Right kidney (tissue), 1 donor: Measurements from ENCODE around the gene CHST8.
A peak's percentile ranks its signal among the peaks of the same experiment; 100 is the strongest.

Experiments used
- DNase-seq: peaks from one replicate; pipeline ENCODE4 v3.0.0-alpha.2; 2016

Gene CHST8

DNA sequence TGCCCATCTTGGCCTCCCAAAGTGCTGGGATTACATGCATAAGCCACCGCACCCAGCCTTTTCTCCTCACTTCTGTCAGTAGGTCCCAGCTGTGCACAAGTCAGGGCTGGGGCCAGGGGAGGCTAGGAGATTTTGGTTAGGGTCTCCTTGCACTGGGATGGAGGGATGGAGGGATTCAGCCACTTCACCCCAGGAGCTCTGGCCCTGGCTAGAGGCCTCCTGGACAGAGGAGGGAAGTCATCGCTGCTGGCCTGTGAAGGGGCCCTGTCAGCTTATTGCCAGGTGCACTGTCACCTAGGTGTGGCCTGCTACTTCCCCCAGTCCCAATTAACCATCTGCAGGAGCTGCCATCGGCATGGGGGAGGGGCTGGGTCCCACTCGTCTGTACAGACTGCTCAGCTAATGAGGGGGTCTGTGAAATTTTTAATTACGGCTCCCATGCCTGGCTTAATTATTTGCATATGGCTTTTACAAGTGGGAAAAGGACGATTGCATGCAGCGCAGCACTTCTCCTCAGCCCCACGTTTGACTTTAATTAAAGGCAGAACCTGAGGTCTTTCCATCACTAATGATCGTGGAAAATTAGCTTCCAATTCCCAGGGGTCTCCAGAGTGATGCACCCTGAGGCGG is 52.4 kb downstream of the CHST8 start:
- DNase-seq: no peak

DNA sequence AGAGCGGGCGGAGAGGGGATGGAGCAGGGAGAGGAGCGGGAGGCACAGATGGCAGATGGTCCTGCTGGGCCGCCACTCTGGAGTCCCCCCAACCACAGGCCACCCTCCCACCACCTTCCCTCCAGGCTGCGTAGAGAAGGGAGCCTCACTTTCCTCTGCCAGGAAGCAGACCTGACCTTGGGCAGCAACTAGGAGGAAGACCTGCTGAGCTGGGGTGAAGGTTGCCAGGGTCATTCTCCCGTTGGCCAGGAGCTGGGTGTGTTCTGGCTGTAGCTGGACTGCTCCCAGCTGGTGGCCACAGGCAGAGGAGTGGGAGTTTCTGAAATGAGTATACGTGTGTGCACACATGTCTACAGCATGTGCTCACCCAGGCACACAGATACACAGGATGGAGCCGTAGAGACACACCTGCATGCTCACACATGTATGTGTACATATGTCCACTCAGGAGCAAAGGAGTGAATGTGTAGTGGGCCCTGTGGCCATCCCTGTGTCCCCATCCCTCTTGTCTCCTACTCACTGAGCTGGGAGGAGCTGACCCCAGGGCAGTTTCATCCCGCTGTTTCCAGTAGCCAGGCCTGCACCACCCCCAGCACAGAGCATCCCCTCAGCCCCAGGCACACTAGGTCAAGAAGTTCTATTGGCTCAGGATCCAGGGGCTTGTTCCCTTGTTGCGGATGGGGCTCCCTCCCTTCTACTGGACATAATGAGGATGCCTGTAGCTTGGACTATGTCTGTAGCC is 53.0 kb downstream of the CHST8 start:
- DNase-seq: no peak

GRCh38 chr19:33675501-33676124 is 53.9 kb downstream of the CHST8 start:
- DNase-seq: no peak

- DNase-seq: no peak
These were observed 55.4 kb downstream of the CHST8 start for GRCh38 chr19:33676999-33677665.

GRCh38 chr19:33677745-33678426 is 56.1 kb downstream of the CHST8 start:
- no peak for DNase-seq

DNA sequence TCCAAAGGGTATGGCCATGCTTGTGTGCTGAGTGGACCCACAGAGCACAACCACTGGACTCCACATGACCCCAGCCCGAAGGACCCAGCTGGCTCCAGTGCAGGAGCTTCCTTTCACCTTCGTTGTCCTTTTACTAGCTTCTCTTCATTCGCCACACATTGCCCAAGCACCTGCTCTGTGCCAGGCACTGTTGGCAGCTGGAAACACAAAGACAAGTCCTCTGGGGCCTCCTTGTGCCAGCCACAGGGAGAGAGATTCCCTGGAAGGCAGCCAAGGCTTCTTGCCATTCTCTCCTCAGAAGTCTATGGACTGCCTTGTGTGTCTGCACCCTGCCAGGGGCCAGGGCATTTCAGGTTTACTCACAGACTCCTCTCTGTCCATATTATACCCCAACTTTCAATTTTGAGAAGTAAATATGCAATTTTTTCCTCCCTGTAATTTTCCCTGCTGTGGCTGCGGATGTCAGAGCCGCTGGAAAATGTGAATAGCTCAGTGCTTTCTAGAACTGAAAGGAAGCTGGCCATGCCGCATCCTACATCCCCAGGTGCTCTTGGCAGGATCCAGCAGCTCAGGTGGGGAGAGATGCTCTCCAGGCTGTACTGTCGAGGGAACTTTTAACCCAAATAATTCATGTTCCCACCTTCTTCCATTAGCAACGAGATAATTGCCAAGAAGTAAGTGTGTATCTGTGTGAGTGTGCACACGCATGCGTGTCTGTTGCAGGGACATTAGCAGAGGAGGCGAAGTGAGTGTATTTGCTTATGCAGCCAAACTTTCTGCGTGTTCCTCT is 57.2 kb downstream of the CHST8 start:
- DNase-seq: no peak

GRCh38 chr19:33679696-33680095 is 57.9 kb downstream of the CHST8 start:
- DNase-seq: no peak

- DNase-seq: no peak
These were observed 59.4 kb downstream of the CHST8 start for GRCh38 chr19:33681081-33681680.

GRCh38 chr19:33683881-33684537 is 62.3 kb downstream of the CHST8 start:
- DNase-seq: peak; percentile 56

DNA sequence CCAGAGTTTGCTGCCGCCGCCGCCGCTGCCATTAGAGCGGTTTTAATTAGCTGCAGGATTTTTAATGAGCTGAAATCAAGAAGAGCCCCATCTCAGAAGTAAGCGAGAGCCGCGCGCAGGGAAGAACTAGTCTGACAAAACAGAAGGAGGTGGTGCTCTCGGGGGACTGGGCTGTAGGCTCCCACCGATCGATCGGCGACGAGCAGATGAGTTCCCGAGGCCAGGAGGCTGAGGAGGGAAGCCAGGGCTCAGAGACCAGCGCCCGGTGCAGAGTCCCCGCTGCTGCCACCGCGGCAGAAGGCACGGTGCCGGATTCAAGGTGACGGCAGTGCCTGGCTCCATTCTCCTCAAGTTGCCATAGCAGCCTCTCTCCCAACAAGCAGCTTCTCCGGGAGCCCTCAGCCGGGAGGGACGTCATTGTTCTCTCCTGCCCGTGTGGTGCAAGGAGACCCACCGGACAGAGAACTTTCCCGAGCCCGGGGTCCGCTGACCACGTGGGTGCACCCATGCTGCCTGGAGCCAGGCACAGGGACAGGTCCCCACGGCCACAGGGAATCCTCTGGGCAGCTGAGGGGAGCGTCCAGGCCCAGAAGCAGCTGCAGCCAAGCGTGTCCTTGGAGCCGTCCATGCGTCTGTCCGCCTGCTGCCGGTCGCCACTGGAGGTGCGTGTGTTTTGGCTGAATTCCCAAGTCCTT is 62.9 kb downstream of the CHST8 start:
- no peak for DNase-seq

DNA sequence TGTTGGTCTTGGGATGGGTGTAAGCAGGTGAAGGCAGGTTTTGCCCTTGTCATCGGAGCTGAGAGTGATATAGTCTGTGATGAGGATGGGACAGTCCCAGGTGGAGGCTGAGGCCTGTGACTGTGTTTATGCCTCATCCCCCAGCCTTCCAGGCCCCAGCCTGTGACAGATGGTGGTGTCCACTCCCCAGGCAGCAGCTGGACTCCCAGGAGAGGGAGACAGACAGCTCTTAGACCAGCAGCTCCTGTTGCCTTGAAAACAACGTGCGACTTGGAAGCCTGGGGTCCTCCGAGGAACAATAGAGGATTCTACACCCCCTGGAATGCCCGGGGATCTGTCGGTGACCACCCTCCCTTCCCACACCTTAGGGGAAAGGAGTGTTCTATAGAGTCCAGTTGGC is 63.8 kb downstream of the CHST8 start:
- no peak for DNase-seq

GRCh38 chr19:33686262-33686661 is 64.5 kb downstream of the CHST8 start:
- no peak for DNase-seq

DNA sequence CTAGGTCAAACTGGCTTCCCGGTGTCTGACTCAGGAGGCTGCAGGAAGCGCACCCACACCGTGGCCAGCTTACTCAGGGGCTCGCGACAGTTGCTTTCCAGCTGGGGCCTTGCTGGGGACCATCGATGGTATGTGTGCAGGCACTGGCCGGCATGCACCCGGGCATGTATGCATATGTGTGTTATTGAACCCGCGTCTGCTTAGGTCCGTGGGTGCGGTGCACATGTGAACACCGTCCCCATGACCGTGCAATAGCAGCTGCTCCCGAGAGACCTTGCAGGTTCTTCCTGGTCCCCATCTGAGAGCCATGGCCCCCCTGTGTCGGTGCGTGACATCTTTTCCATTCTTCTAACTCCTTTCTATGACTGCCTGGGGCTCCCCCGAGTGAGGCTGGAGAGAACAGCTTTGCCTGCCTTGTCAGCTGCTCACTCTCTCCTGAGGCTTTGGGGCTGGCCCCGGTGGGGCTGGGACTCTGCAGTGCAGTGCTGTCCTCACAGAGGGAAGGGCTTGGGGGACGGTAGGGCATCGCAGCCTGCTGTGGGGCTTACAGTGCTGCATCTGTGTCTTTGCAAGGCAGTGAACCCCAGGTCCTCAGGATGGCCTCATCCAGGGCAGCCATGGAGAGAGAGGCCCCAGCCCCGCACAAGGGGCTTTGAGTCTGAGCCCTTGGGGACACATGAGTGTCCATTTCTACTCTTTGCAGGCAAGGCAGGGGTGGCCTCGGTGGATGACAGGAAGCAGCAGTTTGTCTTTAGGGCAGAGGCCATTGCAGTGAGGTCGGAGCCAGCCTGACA is 65.1 kb downstream of the CHST8 start:
- no peak for DNase-seq

- no peak for DNase-seq
These were observed 65.9 kb downstream of the CHST8 start for GRCh38 chr19:33687481-33688170.

DNA sequence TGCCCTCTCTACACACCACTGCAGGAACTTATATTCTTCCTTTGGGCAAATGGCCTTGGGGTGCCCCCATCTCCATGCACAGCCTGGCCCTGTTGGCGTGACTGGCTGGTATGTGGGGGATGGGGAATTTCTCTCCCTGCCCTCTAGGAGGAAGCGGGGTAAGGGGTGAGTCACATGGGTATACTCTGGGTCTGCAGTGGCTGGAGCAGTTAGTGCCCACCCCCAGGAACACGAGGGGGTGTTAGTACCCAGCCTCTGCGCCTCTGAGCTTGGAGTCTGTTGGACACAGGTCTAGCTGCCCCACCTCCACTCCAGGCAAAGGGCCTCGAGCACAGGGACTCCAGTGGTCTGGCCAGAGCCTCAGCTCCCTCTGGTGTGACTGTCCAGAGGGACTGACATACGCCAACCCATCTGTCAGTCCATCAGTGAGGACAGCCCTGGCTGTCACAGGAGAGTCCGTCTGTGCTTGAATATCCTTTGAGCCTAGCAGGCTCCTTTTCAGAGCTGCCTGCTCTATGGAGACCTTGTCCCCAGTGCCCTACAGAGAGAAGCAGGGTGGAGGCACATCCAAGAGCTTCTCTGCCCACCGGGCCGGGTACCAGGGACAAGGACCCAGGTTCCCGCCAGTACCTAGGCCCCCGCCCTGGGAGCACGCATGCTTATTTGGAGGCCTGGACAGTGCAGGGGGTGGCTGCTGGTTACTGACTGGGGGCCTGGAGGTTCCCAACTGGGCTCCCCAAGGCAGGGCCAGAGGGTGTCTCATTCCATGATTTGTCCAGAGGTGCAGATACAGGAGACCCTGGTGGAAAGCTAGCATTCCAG is 66.6 kb downstream of the CHST8 start:
- DNase-seq: no peak

DNA sequence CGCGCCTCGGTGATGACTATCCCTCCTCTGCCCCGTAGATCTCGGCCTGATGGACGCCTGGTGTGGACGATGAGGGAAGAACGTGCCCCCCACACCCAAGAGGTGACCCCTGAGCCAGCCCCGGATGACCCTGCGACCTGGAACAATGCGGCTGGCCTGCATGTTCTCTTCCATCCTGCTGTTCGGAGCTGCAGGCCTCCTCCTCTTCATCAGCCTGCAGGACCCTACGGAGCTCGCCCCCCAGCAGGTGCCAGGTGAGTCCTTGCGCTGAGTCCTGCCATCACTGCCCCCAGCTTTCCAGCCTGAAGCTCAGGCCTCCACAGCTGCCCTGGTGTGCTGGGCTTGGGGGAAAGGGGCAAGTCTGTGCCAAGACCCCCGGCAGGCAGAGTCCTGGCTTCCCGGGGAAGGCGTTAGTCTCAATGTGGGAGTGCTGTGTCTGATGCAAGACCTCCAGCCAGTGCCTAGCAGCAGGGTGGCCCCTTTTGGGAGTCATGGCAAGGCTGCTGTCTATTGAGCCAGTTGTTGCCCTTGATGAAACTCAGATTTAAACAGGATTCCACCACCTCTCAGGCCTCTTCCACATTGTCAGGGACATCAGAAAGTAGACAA is 67.5 kb downstream of the CHST8 start:
- no peak for DNase-seq

GRCh38 chr19:33689868-33690267 is 68.1 kb downstream of the CHST8 start:
- no peak for DNase-seq
